Dedifferentiated amniotic fluid mesenchymal stem cell (primary cell): Measurements from ENCODE around the gene RAB6D.
"Not testable (repeated sequence)": the region's sequence is repeated elsewhere in the genome, so short reads cannot be mapped to it uniquely, and the experiment has no call there.

Experiments used
- DNase-seq: peaks from one replicate; pipeline ENCODE4 v3.0.0-alpha.2; 2016; ENCODE audit errors: extremely low spot score

RAB6D gene

GRCh38 chr2:131363703-131364186 lies at the start of gene RAB6D:
TSS of gene RAB6D (minus strand) at chr2:131364168. CDS start at chr2:131363720, 448 bp downstream.
- not testable (repeated sequence) for DNase-seq

GRCh38 chr2:131413148-131413747 lies 49.3 kb upstream of the RAB6D start:
- DNase-seq = peak; percentile 74

GRCh38 chr2:131410173-131410572 lies 46.2 kb upstream of the RAB6D start:
- no peak for DNase-seq

- no peak for DNase-seq
Measured at GRCh38 chr2:131408778-131409177, 44.8 kb upstream of the RAB6D start.

- no peak for DNase-seq
Measured at GRCh38 chr2:131408207-131408606, 44.2 kb upstream of the RAB6D start.

- no peak for DNase-seq
Measured at GRCh38 chr2:131404753-131405152, 40.8 kb upstream of the RAB6D start.

- DNase-seq = no peak
Measured at GRCh38 chr2:131402320-131403039, 38.5 kb upstream of the RAB6D start.

GRCh38 chr2:131400849-131401248 lies 36.9 kb upstream of the RAB6D start:
- DNase-seq = no peak

GRCh38 chr2:131400441-131400840 lies 36.5 kb upstream of the RAB6D start:
- DNase-seq = not testable (repeated sequence)

GRCh38 chr2:131396209-131396608 lies 32.2 kb upstream of the RAB6D start:
- DNase-seq = not testable (repeated sequence)

GRCh38 chr2:131395024-131395645 lies 31.2 kb upstream of the RAB6D start:
- DNase-seq = not testable (repeated sequence)

- DNase-seq = no peak
Measured at GRCh38 chr2:131394147-131394931, 30.4 kb upstream of the RAB6D start.

- not testable (repeated sequence) for DNase-seq
Measured at GRCh38 chr2:131391953-131392352, 28.0 kb upstream of the RAB6D start.

- not testable (repeated sequence) for DNase-seq
Measured at GRCh38 chr2:131391471-131391870, 27.5 kb upstream of the RAB6D start.

GRCh38 chr2:131390495-131391130 lies 26.6 kb upstream of the RAB6D start:
- not testable (repeated sequence) for DNase-seq

GRCh38 chr2:131389657-131390056 lies 25.7 kb upstream of the RAB6D start:
- no peak for DNase-seq

- DNase-seq = not testable (repeated sequence)
Measured at GRCh38 chr2:131388834-131389233, 24.9 kb upstream of the RAB6D start.

GRCh38 chr2:131373111-131373510 lies 9.1 kb upstream of the RAB6D start:
- DNase-seq = not testable (repeated sequence)

GRCh38 chr2:131369954-131370353 lies 6.0 kb upstream of the RAB6D start:
- no peak for DNase-seq

- DNase-seq = not testable (repeated sequence)
Measured at GRCh38 chr2:131368493-131369066, 4.6 kb upstream of the RAB6D start.

GRCh38 chr2:131367352-131367751 lies 3.4 kb upstream of the RAB6D start:
- no peak for DNase-seq
